GM12878 (cell line): ENCODE measurements around the gene KRT86.

Experiments used
- CEBPB ChIP-seq, 2 experiments: fragments of 150-350 bp in 1 of 2; IDR thresholded peaks; 2 replicates each; pipeline ENCODE4 v1.6.1; 2012 to 2014; ENCODE audit warnings: low read depth in 2 of 2, low read length in 2 of 2, borderline replicate concordance in 1 of 2, inconsistent platforms in 1 of 2
- CTCF ChIP-seq, 3 experiments: IDR thresholded peaks in 2 of 3; conservative IDR thresholded peaks in 1 of 3; 2 replicates each; pipeline ENCODE4 v1.5.1; 2011; ENCODE audit warnings: low read depth in 3 of 3, low read length in 3 of 3, mild to moderate bottlenecking in 3 of 3, control low read depth in 2 of 3, moderate library complexity in 2 of 3, inconsistent platforms in 1 of 3, mixed read lengths in 1 of 3; ENCODE audit not compliant: control insufficient read depth in 2 of 3, insufficient read depth in 1 of 3; ENCODE audit errors: extremely low read depth in 1 of 3
- EP300 ChIP-seq, 2 experiments: fragments of 150-350 bp in 1 of 2; IDR thresholded peaks; 2 replicates each; pipeline ENCODE4 v1.6.1; 2011 to 2012; ENCODE audit warnings: low read depth in 2 of 2, low read length in 2 of 2, borderline replicate concordance in 1 of 2, improper control_type of control experiment in 1 of 2, inconsistent platforms in 1 of 2; ENCODE audit not compliant: control insufficient read depth in 1 of 2
- RELA ChIP-seq: fragments of 450-650 bp; IDR thresholded peaks from 2 replicates; pipeline ENCODE4 v1.8.0; 2014; ENCODE audit warnings: borderline replicate concordance; ENCODE audit not compliant: partially characterized antibody
- SRF ChIP-seq, 2 experiments: IDR thresholded peaks; 2 replicates each; pipeline ENCODE4 v1.6.1; 2011; ENCODE audit warnings: low read depth in 2 of 2, low read length in 2 of 2, mild to moderate bottlenecking in 1 of 2, moderate library complexity in 1 of 2
- TF ChIP-seq, protein P1 (sequence below): fragments of 450-650 bp; IDR thresholded peaks from 2 replicates; pipeline ENCODE4 v1.6.1; 2017; ENCODE audit warnings: mild to moderate bottlenecking

- TF ChIP-seq RELA (no peak), SRF (IDR thresholded peaks at IDR 0.05; ENCODE audit: low read depth in 2 of 2, low read length in 2 of 2) (no peak), CTCF (IDR thresholded peaks at IDR 0.05 in 2 of 3, conservative IDR thresholded peaks at IDR 0.05 in 1 of 3; ENCODE audit: control insufficient read depth in 2 of 3, extremely low read depth in 1 of 3, insufficient read depth in 1 of 3, low read depth in 3 of 3, low read length in 3 of 3) (no peak), CEBPB (IDR thresholded peaks at IDR 0.05; ENCODE audit: borderline replicate concordance in 1 of 2, low read depth in 2 of 2, low read length in 2 of 2) (no peak), EP300 (IDR thresholded peaks at IDR 0.05; ENCODE audit: borderline replicate concordance in 1 of 2, control insufficient read depth in 1 of 2, low read depth in 2 of 2, low read length in 2 of 2) (no peak)
- TF ChIP-seq, protein P1, sequence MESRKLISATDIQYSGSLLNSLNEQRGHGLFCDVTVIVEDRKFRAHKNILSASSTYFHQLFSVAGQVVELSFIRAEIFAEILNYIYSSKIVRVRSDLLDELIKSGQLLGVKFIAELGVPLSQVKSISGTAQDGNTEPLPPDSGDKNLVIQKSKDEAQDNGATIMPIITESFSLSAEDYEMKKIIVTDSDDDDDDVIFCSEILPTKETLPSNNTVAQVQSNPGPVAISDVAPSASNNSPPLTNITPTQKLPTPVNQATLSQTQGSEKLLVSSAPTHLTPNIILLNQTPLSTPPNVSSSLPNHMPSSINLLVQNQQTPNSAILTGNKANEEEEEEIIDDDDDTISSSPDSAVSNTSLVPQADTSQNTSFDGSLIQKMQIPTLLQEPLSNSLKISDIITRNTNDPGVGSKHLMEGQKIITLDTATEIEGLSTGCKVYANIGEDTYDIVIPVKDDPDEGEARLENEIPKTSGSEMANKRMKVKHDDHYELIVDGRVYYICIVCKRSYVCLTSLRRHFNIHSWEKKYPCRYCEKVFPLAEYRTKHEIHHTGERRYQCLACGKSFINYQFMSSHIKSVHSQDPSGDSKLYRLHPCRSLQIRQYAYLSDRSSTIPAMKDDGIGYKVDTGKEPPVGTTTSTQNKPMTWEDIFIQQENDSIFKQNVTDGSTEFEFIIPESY: no peak
Measured at GRCh38 chr12:52232203-52232673, 42.2 kb upstream of the KRT86 start.
